Astrocyte (in vitro differentiated cells and primary cell): ENCODE data around the gene DCP2. TPM values are rescaled to one million over a fixed set of nuclear protein-coding genes. Genes with fewer than 3 reads are reported as not detected.

Experiments used
- DNase-seq: peaks from one replicate; pipeline ENCODE4 v3.0.0-alpha.2; 2010; ENCODE audit warnings: low read depth
- FAIRE-seq: peaks from 2 replicates; lab custom pipeline; 2011; peaks lifted over from hg19 to GRCh38; lab: Jason Lieb, UNC
- H2AFZ ChIP-seq: 2 replicates; pipeline ENCODE4 v1.6.0; 2012; ENCODE audit warnings: low read depth, low read length, inconsistent platforms
- H3K27ac ChIP-seq: 2 replicates; pipeline ENCODE4 v1.5.1; 2011; ENCODE audit warnings: low read depth, low read length, inconsistent platforms
- H3K27me3 ChIP-seq: 2 replicates; pipeline ENCODE4 v1.6.0; 2011; ENCODE audit warnings: low read length, inconsistent platforms; ENCODE audit not compliant: insufficient read depth
- H3K36me3 ChIP-seq: 2 replicates; pipeline ENCODE4 v1.5.1; 2011; ENCODE audit warnings: low read length, inconsistent platforms; ENCODE audit not compliant: insufficient read depth
- H3K4me1 ChIP-seq: 2 replicates; pipeline ENCODE4 v1.5.1; 2011; ENCODE audit warnings: low read length, inconsistent platforms; ENCODE audit not compliant: insufficient read depth
- H3K4me2 ChIP-seq: 2 replicates; pipeline ENCODE4 v1.6.0; 2012; ENCODE audit warnings: low read length, inconsistent platforms
- H3K4me3 ChIP-seq: 2 replicates; pipeline ENCODE4 v1.5.1; 2011; ENCODE audit warnings: low read depth, mild to moderate bottlenecking, low read length, inconsistent platforms; ENCODE audit not compliant: insufficient read depth
- H3K79me2 ChIP-seq: 2 replicates; pipeline ENCODE4 v1.6.0; 2012; ENCODE audit warnings: mild to moderate bottlenecking, low read length, inconsistent platforms; ENCODE audit not compliant: insufficient read depth
- H3K9ac ChIP-seq: 2 replicates; pipeline ENCODE4 v1.6.0; 2012; ENCODE audit warnings: mild to moderate bottlenecking, low read length, inconsistent platforms
- H3K9me3 ChIP-seq: 2 replicates; pipeline ENCODE4 v1.5.1; 2012; ENCODE audit warnings: low read depth, mild to moderate bottlenecking, low read length, inconsistent platforms; ENCODE audit not compliant: insufficient read depth
- H4K20me1 ChIP-seq: 2 replicates; pipeline ENCODE4 v1.6.0; 2012; ENCODE audit warnings: low read length, inconsistent platforms; ENCODE audit not compliant: insufficient read depth
- H3K27ac Mint-ChIP-seq: one replicate; pipeline ENCODE4 v1.8.0; 2021; ENCODE audit warnings: mild to moderate bottlenecking, mixed read lengths; ENCODE audit not compliant: unreplicated experiment
- H3K27me3 Mint-ChIP-seq: one replicate; pipeline ENCODE4 v1.8.0; 2021; ENCODE audit warnings: low read depth, mixed read lengths; ENCODE audit not compliant: unreplicated experiment
- H3K36me3 Mint-ChIP-seq: one replicate; pipeline ENCODE4 v1.8.0; 2021; ENCODE audit warnings: low read depth, mixed read lengths; ENCODE audit not compliant: unreplicated experiment
- H3K4me1 Mint-ChIP-seq: one replicate; pipeline ENCODE4 v1.8.0; 2021; ENCODE audit warnings: low read depth, mixed read lengths; ENCODE audit not compliant: unreplicated experiment
- H3K4me3 Mint-ChIP-seq: one replicate; pipeline ENCODE4 v1.8.0; 2021; ENCODE audit warnings: mild to moderate bottlenecking, moderate library complexity, mixed read lengths; ENCODE audit not compliant: unreplicated experiment
- H3K9me3 Mint-ChIP-seq: one replicate; pipeline ENCODE4 v1.8.0; 2021; ENCODE audit warnings: mild to moderate bottlenecking, mixed read lengths; ENCODE audit not compliant: unreplicated experiment
- EZH2 ChIP-seq: IDR thresholded peaks from 2 replicates; pipeline ENCODE4 v1.6.1; 2012; ENCODE audit warnings: mild to moderate bottlenecking, low read length, inconsistent platforms; ENCODE audit not compliant: insufficient read depth
- total RNA-seq: library from RNA; stranded (reverse); gene quantifications from 2 replicates; pipeline ENCODE4 v1.2.1, GENCODE V29; 2021
- TF ChIP-seq, protein P1 (sequence below): IDR thresholded peaks from 2 replicates; pipeline ENCODE4 v1.5.1; 2011; ENCODE audit warnings: low read depth, mild to moderate bottlenecking, inconsistent platforms, low read length, moderate library complexity; ENCODE audit not compliant: insufficient read depth

The DCP2 gene
- total RNA-seq, 1 donor from 2014 or later, result 48.9 TPM

DNA sequence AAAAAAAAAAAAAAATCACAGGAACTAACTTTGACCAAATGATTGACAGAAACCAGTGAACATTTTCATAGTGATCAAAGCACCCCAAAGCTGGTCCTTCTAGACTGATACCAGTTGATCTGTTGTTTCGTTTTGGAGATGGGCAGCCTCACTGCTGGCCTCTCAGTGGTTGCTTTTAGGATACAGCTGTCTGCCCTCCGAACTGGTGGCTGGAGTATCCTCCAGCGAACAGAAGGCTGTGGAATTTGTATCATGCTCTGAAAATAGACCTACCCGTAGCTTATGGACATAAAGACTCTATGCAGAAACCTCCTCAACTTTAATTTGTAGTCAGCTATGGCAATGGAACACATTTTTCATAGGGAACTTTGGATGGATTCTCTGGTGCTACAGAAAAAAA lies 49.0 kb downstream of the DCP2 start:
- Histone ChIP-seq H3K27ac (no peak overlapping the region), H3K27me3 (no peaks in the 10 kb centered on the region), H4K20me1 (no peaks in the 10 kb centered on the region), H3K9ac (no peak overlapping the region), H3K9me3 (no peaks in the 10 kb centered on the region), H3K4me2 (no peak overlapping the region), H3K36me3 (peaks cover 10% of the 10 kb centered on the region), H3K4me1 (peaks cover 36% of the 10 kb centered on the region), H3K79me2 (no peaks in the 10 kb centered on the region), H2AFZ (no peak overlapping the region), H3K4me3 (no peak overlapping the region)
- TF ChIP-seq, protein P1, sequence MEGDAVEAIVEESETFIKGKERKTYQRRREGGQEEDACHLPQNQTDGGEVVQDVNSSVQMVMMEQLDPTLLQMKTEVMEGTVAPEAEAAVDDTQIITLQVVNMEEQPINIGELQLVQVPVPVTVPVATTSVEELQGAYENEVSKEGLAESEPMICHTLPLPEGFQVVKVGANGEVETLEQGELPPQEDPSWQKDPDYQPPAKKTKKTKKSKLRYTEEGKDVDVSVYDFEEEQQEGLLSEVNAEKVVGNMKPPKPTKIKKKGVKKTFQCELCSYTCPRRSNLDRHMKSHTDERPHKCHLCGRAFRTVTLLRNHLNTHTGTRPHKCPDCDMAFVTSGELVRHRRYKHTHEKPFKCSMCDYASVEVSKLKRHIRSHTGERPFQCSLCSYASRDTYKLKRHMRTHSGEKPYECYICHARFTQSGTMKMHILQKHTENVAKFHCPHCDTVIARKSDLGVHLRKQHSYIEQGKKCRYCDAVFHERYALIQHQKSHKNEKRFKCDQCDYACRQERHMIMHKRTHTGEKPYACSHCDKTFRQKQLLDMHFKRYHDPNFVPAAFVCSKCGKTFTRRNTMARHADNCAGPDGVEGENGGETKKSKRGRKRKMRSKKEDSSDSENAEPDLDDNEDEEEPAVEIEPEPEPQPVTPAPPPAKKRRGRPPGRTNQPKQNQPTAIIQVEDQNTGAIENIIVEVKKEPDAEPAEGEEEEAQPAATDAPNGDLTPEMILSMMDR, result no peak
- TF ChIP-seq EZH2, result no peak
- peaks cover 36% of the 10 kb centered on the region for H3K4me1 Mint-ChIP-seq
- no peaks in the 10 kb centered on the region for H3K27me3 Mint-ChIP-seq
- H3K4me3 Mint-ChIP-seq, result no peak overlapping the region
- peaks cover 2% of the 10 kb centered on the region for H3K9me3 Mint-ChIP-seq
- FAIRE-seq, result no peak
- no peak for DNase-seq
- peaks cover 33% of the 10 kb centered on the region for H3K36me3 Mint-ChIP-seq
- H3K27ac Mint-ChIP-seq, result no peak overlapping the region

DNA sequence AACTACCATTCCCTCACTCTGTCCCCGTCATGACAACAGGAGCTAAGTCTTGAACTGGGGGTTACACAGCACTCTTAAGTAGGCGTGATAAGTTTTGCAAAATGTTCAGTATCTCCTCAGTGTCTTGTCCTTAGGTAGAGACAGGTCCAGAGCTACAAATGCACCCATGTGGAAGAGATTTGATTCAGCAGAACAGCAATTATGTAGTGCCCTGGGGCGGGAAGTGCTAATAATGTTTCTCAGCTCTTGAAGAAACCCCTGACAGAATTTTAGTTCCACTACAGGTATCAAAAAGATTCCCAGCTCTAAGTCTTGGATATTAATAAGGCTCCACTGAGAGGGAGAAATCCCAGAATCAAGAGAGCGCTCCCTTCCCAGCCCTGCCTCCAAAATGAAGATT lies 49.6 kb downstream of the DCP2 start:
- H3K4me1 Mint-ChIP-seq, result peaks cover 36% of the 10 kb centered on the region
- no peak for DNase-seq
- peaks cover 35% of the 10 kb centered on the region for H3K36me3 Mint-ChIP-seq
- H3K27ac ChIP-seq, result no peak overlapping the region
- peaks cover 10% of the 10 kb centered on the region for H3K36me3 ChIP-seq
- FAIRE-seq, result no peak
- no peaks in the 10 kb centered on the region for H3K27me3 Mint-ChIP-seq
- H2AFZ ChIP-seq, result no peak overlapping the region
- H3K9ac ChIP-seq, result no peak overlapping the region
- H3K27ac Mint-ChIP-seq, result no peak overlapping the region
- peaks cover 2% of the 10 kb centered on the region for H3K9me3 Mint-ChIP-seq
- no peaks in the 10 kb centered on the region for H4K20me1 ChIP-seq
- no peak overlapping the region for H3K4me3 ChIP-seq
- TF ChIP-seq, protein P1, result no peak
- no peak for TF ChIP-seq EZH2
- no peaks in the 10 kb centered on the region for H3K27me3 ChIP-seq
- peaks cover 36% of the 10 kb centered on the region for H3K4me1 ChIP-seq
- no peaks in the 10 kb centered on the region for H3K9me3 ChIP-seq
- H3K4me2 ChIP-seq, result no peak overlapping the region
- no peaks in the 10 kb centered on the region for H3K79me2 ChIP-seq
- no peak overlapping the region for H3K4me3 Mint-ChIP-seq

DNA sequence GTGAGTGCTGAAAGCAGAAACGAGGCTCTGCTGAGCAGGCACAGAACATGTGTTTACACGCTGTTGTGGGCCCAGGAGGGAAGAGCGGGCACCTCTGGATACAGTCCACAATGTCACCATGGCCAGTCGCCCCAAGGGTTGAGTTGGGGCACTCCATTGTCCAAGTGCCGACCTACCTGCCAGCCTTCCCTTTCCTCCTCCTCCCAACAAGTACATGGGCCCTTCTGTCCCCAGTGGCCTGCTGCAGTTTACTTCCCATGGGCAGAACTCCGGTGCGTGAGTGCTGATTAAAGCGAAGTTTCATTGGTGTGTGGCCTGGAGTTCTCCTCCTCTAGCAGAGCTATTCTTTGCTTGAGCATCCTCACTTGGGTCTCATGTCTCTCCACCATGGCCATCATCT lies 50.4 kb downstream of the DCP2 start:
- FAIRE-seq (no peak), DNase-seq (no peak)
- no peak overlapping the region for H2AFZ ChIP-seq
- Mint-ChIP-seq H3K9me3 (peaks cover 2% of the 10 kb centered on the region), H3K36me3 (peaks cover 35% of the 10 kb centered on the region), H3K4me1 (peaks cover 34% of the 10 kb centered on the region), H3K4me3 (no peak overlapping the region), H3K27ac (no peak overlapping the region), H3K27me3 (no peaks in the 10 kb centered on the region)
- H3K9me3 ChIP-seq, result no peaks in the 10 kb centered on the region
- peaks cover 29% of the 10 kb centered on the region for H3K4me1 ChIP-seq
- peaks cover 10% of the 10 kb centered on the region for H3K36me3 ChIP-seq
- no peak overlapping the region for H3K27ac ChIP-seq
- TF ChIP-seq EZH2, result no peak
- TF ChIP-seq, protein P1, result no peak
- H3K27me3 ChIP-seq, result no peaks in the 10 kb centered on the region
- H4K20me1 ChIP-seq, result no peaks in the 10 kb centered on the region
- no peaks in the 10 kb centered on the region for H3K79me2 ChIP-seq
- no peak overlapping the region for H3K4me3 ChIP-seq
- no peak overlapping the region for H3K9ac ChIP-seq
- no peak overlapping the region for H3K4me2 ChIP-seq
